Rectal smooth muscle tissue (tissue), 1 donor: Measurements from ENCODE around the gene COPS8.

ENCODE experiments used
- H3K27ac ChIP-seq: one replicate; pipeline ENCODE4 v1.7.0; 2013; ENCODE audit warnings: low read depth, low read length, inconsistent platforms
- H3K27me3 ChIP-seq: one replicate; pipeline ENCODE4 v1.7.0; 2013; ENCODE audit warnings: low read length; ENCODE audit not compliant: control insufficient read depth, insufficient read depth
- H3K36me3 ChIP-seq: one replicate; pipeline ENCODE4 v1.7.0; 2013; ENCODE audit warnings: low read length; ENCODE audit not compliant: control insufficient read depth, insufficient read depth
- H3K4me1 ChIP-seq: one replicate; pipeline ENCODE4 v1.7.0; 2013; ENCODE audit warnings: low read length; ENCODE audit not compliant: control insufficient read depth, insufficient read depth
- H3K4me3 ChIP-seq: one replicate; pipeline ENCODE4 v1.7.0; 2013; ENCODE audit warnings: low read length
- H3K9ac ChIP-seq: one replicate; pipeline ENCODE4 v1.7.0; 2013; ENCODE audit warnings: low read length

COPS8 gene

DNA sequence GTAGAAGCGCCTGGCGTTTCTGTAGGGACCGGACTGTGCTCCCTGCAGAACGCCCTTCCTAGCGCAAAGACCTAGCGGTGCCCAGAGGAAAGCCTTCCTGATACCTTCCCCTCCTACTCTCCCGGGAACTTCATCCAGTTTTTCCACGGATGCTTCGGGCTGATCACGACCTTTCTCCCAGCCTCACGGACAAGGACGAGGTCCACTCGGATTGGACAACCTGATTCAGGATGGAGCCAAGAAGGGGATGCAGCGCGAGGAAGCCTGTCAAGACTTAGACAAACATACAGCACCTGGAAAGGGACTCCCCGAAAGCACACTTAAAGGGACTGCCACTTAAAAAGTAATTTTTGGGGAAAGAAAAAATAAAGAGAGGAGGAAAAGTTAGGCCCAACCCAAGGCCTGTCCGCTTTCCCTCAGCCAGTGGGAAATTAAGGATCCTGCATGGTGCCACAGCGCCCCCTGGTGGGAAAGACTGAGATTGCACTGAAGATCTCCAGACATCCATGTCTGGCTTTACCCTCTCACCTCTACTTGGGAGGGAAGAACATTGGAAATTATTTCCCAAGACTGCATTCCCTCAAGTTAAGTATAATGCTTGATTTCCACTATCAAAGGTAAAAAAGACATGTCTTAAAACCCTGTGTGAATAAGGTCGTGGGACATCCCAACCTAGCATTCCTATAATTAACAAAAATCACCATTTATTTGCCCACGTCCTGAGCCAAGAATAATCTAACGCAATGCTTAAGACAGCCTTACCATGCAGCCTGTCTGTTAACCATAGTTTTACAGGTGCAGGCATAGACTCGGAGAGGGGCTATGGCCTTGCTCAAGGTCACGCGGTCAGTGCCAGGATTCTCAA, 13.4 kb upstream of the COPS8 start:
- no peaks in the 10 kb centered on the region for H3K36me3 ChIP-seq
- no peaks in the 10 kb centered on the region for H3K4me1 ChIP-seq
- H3K27ac ChIP-seq, result no peak overlapping the region
- no peak overlapping the region for H3K4me3 ChIP-seq
- no peaks in the 10 kb centered on the region for H3K27me3 ChIP-seq
- H3K9ac ChIP-seq, result peak overlapping the region; percentile 22

DNA sequence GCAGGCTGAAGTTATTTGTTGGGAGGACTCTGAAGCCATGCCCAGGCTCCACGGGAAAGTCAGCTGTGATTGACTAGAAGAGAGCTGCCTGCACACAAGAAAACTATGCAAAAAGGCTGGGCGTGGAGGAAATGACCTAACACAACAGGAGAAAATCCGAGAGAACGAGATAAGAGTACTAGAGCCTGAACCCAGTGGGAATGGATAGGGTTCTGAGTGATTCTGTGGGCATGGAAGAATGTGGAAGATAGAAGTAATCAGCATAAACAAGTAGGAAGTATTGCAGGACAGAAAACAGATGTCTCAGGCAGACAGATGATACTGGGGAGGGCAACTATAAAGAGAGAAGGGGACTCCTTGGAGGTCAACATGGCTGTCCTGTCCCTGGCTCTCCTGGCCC, 12.1 kb upstream of the COPS8 start:
- Histone ChIP-seq H3K27me3 (no peaks in the 10 kb centered on the region), H3K36me3 (no peaks in the 10 kb centered on the region), H3K27ac (no peak overlapping the region), H3K4me3 (no peak overlapping the region), H3K4me1 (no peaks in the 10 kb centered on the region), H3K9ac (no peak overlapping the region)

DNA sequence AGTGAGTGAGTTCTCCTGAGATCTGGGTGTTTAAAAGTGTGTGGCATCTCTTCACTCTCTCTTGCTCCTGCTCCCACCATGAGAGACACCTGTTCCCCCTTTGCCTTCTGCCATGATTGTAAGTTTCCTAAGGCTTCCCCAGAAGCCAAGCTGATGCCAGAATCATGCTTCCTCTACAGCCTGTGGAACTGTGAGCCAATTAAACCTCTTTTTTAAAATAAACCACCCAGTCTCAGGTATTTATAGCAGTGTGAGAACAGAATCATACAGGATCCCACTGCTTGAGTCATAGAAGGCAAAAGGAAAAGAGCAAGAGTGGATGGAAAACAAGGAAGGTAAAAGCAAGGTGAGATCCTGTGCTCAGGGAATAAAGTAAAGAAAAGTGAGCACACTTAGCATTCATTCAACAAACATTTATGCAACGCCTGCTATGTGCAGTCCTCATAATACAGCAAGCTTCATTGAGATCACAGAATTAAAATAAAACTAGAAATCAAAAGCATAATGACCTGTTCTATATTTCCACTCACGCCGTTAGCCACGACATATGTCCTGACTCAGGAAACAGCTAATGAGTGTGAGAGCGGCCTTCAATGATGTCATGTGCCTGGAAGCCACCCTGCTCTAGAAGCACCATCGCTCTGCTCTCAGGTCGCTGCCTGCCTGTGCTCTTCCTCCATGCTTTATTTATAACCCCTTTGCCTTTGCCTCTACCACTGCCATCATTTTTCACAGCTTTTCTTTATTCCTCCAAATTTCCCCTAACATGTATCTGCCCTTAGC, 11.3 kb upstream of the COPS8 start:
- no peak overlapping the region for H3K4me3 ChIP-seq
- no peaks in the 10 kb centered on the region for H3K36me3 ChIP-seq
- no peak overlapping the region for H3K27ac ChIP-seq
- H3K4me1 ChIP-seq, result no peaks in the 10 kb centered on the region
- H3K27me3 ChIP-seq, result no peaks in the 10 kb centered on the region
- H3K9ac ChIP-seq, result no peak overlapping the region

DNA sequence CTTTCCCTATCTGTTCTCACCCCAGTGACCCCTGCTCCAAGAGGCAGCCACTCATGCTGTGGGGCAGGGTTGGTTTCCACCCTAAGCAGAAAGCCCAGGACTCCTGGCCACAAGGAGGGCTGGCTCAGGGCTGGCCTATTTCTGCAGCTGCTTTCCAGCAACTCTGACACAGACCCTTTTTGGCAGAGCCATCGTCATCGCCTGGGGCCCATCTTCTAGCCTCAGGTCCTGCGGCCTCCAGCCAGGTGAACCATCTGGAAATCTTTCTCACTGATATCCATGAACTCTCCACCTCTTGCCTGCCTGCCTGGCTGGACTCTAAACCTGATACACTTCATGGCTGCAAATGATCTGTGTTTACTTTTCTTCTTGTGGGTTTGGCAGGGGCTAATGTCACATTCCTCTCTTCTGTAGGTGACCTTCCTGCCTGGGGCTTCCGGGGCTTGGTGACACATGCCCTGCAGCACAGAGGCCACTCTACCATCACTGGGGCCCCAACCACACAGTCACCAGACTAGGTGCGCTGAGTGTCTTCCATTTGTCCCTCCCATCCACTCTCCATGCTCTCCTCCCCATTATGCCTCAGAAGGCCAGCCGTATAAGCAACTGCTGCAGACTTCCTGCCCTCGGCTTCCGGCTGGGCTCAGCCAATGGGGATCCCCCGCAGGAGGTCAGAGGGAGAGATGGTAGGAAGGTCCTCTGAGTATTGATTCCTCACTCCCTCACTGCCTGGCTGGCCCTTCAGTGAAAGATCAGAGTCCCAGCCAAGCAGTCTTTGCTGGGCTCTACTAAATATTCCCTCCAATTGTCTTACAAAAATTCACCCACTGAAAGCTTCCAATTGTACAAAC, 9.7 kb upstream of the COPS8 start:
- H3K36me3 ChIP-seq, result no peaks in the 10 kb centered on the region
- H3K9ac ChIP-seq, result no peak overlapping the region
- H3K27me3 ChIP-seq, result no peaks in the 10 kb centered on the region
- H3K27ac ChIP-seq, result no peak overlapping the region
- no peak overlapping the region for H3K4me3 ChIP-seq
- no peaks in the 10 kb centered on the region for H3K4me1 ChIP-seq

DNA sequence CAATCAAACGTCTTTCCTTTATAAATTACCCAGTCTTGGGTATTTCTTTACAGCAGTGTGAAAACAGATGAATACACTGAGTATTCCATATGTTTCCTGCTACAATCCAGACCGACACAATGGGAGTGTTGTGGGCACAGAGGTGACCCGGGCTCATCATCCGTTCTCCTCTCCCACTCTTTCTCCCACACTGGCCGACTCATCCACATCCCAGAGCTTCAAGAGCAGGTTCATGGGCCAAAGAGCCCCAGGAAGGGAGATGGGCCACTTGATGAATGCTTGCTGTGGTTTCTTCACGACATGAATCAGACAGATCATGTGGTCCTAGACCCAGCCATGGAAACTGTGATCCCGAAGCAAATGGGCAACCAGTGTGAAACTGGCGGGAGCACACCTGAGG, 4.1 kb upstream of the COPS8 start:
- Histone ChIP-seq H3K4me3 (no peak overlapping the region), H3K27me3 (no peaks in the 10 kb centered on the region), H3K27ac (no peak overlapping the region), H3K36me3 (no peaks in the 10 kb centered on the region), H3K9ac (no peak overlapping the region), H3K4me1 (peaks cover 8% of the 10 kb centered on the region)

DNA sequence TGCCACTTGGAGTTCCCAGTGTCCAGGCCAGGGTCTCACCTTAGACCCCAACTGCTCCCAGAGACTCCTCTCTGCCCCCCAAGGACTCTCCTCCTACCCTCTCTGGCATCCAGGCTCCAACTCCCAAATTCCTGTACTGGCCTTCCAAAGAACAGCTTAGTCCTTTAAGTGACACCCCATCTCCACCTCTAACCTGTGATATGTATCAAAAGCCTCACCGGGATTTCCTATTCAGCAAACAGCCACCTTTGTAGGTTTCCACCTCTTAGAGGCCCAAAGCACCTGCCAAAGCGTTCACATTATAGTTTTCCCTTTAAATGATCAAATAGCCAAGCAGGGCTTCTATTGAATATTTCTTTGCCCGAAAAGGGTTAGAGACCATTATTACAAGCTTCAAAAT, 2.7 kb upstream of the COPS8 start:
- H3K4me3 ChIP-seq, result no peak overlapping the region
- H3K4me1 ChIP-seq, result peaks cover 13% of the 10 kb centered on the region
- H3K27me3 ChIP-seq, result no peaks in the 10 kb centered on the region
- H3K36me3 ChIP-seq, result no peaks in the 10 kb centered on the region
- no peak overlapping the region for H3K9ac ChIP-seq
- no peak overlapping the region for H3K27ac ChIP-seq

DNA sequence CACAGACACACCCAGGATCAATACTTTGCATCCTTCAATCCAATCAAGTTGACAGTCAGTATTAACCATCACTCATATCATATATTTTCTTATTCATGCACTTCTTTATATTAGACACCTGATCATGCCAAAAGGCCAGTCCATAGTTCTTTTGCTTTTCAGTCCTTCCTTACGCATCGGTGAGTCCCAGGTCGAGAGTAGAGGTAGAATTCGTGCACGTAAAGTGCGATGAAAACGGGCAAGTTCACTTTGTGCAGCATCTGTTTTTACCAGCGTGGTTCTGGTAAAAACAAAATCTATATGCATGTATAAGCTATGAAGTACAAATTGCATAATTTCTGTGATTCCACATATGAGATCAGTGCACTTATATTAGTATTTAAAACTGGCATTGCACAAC, 1.2 kb upstream of the COPS8 start:
- no peak overlapping the region for H3K9ac ChIP-seq
- no peak overlapping the region for H3K27ac ChIP-seq
- peaks cover 13% of the 10 kb centered on the region for H3K4me1 ChIP-seq
- H3K36me3 ChIP-seq, result peaks cover 2% of the 10 kb centered on the region
- no peak overlapping the region for H3K4me3 ChIP-seq
- H3K27me3 ChIP-seq, result no peaks in the 10 kb centered on the region

DNA sequence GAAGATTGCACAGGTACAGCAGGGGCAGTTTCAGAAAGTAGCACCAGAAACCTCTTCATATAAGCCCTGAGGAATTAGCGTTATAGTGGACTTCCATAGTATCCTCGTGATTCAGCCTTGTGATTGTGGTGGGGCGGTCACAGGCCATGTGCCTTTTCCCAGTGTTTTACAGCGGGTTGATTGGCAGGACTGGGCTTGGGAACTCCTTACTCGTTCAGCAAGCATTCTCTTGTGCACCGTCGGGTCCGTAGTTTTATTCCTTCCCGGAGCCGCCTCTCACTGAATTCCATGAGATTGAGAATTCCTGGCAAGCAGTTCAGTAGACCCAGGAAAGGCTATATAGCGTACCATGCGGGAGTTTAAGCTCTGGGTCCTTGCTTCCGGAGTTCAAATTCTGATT, 5.2 kb downstream of the COPS8 start:
- peaks cover 25% of the 10 kb centered on the region for H3K4me1 ChIP-seq
- H3K27ac ChIP-seq, result no peak overlapping the region
- H3K27me3 ChIP-seq, result no peaks in the 10 kb centered on the region
- no peak overlapping the region for H3K4me3 ChIP-seq
- peaks cover 12% of the 10 kb centered on the region for H3K36me3 ChIP-seq
- no peak overlapping the region for H3K9ac ChIP-seq

DNA sequence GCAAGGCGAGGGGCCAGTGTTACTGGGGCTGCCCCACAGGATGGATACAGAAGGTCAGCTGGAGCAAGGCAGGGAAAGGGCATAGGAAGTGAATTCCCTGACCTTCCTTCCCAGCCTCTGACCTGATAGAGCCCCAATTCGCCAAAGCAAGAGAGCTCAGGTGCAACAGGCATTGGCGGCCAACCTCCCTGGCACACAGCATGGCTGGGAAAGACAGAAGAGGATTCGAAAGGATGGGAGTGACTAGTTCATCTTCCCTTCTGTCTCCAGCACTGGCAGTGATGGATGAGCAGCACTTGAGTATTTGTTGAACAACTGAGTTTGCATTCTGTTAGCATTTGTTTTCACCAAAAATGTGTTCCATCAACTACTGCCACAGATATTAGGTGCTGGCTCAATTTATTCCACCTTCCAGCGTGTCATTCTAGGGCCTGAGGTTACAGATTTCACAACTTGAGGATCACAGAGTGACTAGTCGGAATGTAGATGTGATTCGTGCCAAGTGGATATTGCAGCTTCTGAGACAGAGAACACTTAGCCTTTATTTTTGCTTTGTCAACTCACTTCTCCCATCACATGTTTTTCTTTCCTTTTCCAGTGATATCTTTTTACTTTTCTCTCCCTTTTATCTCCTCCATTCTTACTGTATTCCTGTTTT, 6.2 kb downstream of the COPS8 start:
- peak overlapping the region; percentile 38 for H3K27ac ChIP-seq
- no peaks in the 10 kb centered on the region for H3K27me3 ChIP-seq
- H3K4me1 ChIP-seq, result peaks cover 21% of the 10 kb centered on the region
- no peak overlapping the region for H3K4me3 ChIP-seq
- H3K9ac ChIP-seq, result no peak overlapping the region
- H3K36me3 ChIP-seq, result peaks cover 18% of the 10 kb centered on the region

DNA sequence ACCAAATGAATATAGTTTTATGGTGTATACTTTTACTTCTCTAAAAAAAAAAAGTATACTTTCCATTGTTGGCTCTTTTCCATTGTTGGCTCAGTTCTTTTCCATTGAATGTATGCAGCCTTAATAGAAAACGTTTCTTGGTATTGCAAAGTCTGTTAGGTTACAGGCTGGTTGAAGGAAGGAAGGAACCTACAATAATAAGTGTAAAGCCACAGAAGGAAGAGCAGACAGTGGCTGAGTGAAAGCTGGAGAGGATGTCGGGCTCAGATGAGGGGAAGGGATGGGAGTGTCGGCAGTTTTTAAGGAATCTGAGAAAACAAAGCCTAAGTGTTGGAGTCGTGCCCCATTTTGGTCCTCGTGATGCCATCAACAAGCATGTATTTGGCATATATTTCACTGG, 6.8 kb downstream of the COPS8 start:
- Histone ChIP-seq H3K4me1 (peaks cover 18% of the 10 kb centered on the region), H3K27ac (peak overlapping the region; percentile 56), H3K4me3 (no peak overlapping the region), H3K27me3 (no peaks in the 10 kb centered on the region), H3K36me3 (peaks cover 18% of the 10 kb centered on the region), H3K9ac (no peak overlapping the region)

DNA sequence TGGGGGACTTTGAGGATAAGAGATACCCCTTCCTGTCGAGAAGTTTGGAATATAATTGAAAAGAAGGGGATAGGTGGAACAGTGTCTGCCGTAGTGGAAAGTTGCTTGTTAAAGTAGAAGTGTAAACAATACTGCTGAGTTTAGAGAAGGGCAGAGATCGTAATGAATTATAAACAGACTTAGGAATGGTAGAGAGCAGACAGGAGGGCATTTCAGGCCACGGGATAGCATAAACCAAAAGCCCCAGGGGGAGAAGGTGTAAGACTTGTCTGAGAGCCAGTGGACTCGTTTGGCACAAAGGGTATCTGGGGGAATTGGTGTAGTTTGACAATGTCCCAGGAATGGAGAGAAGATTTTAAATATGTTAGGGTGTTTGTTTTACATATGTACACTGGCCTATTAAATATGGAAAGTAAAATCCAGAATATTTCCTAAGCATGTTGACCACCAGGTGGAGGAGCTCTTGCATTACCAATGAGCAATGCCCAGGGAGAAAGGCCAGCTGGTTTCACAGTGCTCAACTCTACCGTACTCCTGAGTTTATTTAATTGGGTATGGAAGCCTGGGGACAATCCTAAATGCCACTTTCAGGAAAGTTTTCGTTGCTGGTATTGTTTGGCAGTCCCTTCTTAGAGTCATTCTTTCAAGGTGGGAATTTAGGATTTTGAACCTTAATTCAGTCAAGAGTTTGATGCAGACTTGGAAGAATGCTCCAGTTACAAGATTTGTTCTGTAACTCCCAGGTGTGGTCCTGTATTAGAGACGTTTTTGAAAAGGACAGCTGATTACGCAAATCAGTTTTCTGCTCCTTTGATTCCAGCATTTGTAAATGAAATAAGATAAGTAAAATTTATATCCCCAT, 7.5 kb downstream of the COPS8 start:
- no peak overlapping the region for H3K4me3 ChIP-seq
- H3K36me3 ChIP-seq, result peaks cover 18% of the 10 kb centered on the region
- no peaks in the 10 kb centered on the region for H3K27me3 ChIP-seq
- peak overlapping the region; percentile 56 for H3K27ac ChIP-seq
- no peak overlapping the region for H3K9ac ChIP-seq
- peaks cover 18% of the 10 kb centered on the region for H3K4me1 ChIP-seq
